ENCODE results near the gene SLC24A3. TPM values are rescaled to one million over a fixed set of nuclear protein-coding genes. Genes with fewer than 3 reads are reported as not detected.

Gene SLC24A3
- total and polyA plus RNA-seq, 4 donors = 17.5 to 64.9 (median 43.8) TPM

DNA sequence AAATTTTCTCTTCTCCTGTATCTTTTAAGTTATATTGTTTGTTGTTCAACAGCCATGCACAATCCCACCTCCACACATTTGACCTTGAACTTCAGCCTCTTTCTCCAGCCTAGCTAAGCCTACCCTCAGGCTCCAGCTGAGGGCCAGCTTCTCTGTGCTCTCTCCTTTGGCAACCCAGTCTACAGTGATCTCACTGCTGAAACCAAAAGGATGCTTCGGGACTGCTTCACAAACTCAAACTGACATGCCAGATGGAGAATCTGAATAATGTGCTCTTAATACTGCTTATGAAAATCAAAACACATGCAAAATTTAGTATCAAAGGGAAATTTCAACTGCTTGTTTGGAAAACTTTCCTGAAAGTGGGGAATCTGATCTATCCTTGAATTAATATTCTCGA lies 529.5 kb downstream of the SLC24A3 start:
- no peak overlapping the region for H3K4me3 ChIP-seq (ENCODE audit: low read depth, low read length)
- WGBS (ENCODE audit: insufficient coverage) = no CpG with 5 or more reads among the region's 2 CpGs
- no peaks in the 10 kb centered on the region for H3K27me3 ChIP-seq (ENCODE audit: control insufficient read depth, insufficient read depth, low read length)
- peaks cover 2% of the 10 kb centered on the region for H3K9me3 ChIP-seq (ENCODE audit: control insufficient read depth, insufficient read depth, low read length)
- no peak overlapping the region for H3K27ac ChIP-seq (ENCODE audit: low read depth, low read length)
- H3K36me3 ChIP-seq (ENCODE audit: control insufficient read depth, insufficient read depth, low read length) = no peaks in the 10 kb centered on the region
- H3K4me1 ChIP-seq (ENCODE audit: control insufficient read depth, insufficient read depth, low read length) = no peaks in the 10 kb centered on the region
- peak in 1 of 6 donors; percentile 56 for DNase-seq (ENCODE audit: low read depth in 4 of 6, low spot score in 6 of 6)

DNA sequence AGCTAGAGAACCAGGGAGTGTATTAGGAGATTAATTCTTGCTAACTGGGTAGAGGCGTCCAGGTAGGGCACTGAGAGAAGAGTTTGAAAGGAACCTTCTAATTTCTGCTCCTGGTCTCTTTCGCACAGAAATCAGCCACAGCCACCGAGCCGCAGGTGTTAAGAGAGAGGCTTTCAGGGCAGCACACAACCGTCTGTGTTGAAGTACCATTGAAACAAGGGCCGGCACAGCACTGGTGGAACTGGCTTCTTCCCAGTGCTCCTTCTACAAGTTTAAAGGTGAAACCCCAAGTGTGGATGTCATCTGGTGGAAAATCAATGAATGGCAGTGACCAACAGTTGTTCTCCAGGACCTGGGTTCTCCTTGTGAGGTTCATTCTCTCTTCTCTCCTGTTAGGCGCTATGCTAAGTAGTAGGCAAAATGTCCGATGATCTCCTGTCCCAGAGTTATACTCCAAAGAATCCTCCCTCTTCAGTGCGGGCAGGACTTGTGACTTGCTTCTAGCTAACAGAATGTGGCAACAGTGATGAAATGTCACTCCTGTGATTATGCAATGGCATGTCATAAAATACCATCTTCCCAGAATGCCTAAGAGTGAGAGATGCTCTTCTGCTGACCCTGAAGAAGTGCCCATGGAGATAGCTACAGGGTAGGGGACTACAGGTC lies 530.7 kb downstream of the SLC24A3 start:
- H3K27me3 ChIP-seq (ENCODE audit: control insufficient read depth, insufficient read depth, low read length) = no peaks in the 10 kb centered on the region
- H3K4me1 ChIP-seq (ENCODE audit: control insufficient read depth, insufficient read depth, low read length) = no peaks in the 10 kb centered on the region
- H3K36me3 ChIP-seq (ENCODE audit: control insufficient read depth, insufficient read depth, low read length) = no peaks in the 10 kb centered on the region
- no peak overlapping the region for H3K27ac ChIP-seq (ENCODE audit: low read depth, low read length)
- DNase-seq (ENCODE audit: low read depth in 4 of 6, low spot score in 6 of 6) = no peak
- H3K4me3 ChIP-seq (ENCODE audit: low read depth, low read length) = no peak overlapping the region
- WGBS (ENCODE audit: insufficient coverage) = 97% methylated on average over 5 of the region's 9 CpGs
- peaks cover 2% of the 10 kb centered on the region for H3K9me3 ChIP-seq (ENCODE audit: control insufficient read depth, insufficient read depth, low read length)

DNA sequence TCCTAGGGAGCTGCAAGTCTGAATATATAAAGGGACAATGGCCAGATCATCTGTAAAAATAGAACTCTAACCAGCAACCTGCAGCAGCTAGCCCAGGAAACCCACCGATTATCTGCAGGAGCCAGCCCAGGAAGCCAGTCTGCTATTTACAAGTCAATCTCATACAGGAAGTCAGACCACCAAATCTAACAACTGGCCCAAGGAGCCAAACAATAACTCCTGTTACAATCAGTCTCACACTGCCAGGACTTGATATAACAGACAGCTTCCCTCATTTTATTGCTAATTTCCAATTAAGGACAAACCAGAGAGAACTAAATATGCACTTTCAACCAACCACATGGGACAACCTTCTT lies 531.2 kb downstream of the SLC24A3 start:
- Histone ChIP-seq H3K4me1 (ENCODE audit: control insufficient read depth, insufficient read depth, low read length) (no peaks in the 10 kb centered on the region), H3K9me3 (ENCODE audit: control insufficient read depth, insufficient read depth, low read length) (peaks cover 2% of the 10 kb centered on the region), H3K4me3 (ENCODE audit: low read depth, low read length) (no peak overlapping the region), H3K27ac (ENCODE audit: low read depth, low read length) (no peak overlapping the region), H3K27me3 (ENCODE audit: control insufficient read depth, insufficient read depth, low read length) (no peaks in the 10 kb centered on the region), H3K36me3 (ENCODE audit: control insufficient read depth, insufficient read depth, low read length) (no peaks in the 10 kb centered on the region)
- no peak for DNase-seq (ENCODE audit: low read depth in 4 of 6, low spot score in 6 of 6)
- WGBS (ENCODE audit: insufficient coverage) = 72% methylated on average over 1 of the region's 1 CpG

GRCh38 chr20:19745106-19745505 lies 532.7 kb downstream of the SLC24A3 start:
- Histone ChIP-seq H3K4me1 (ENCODE audit: control insufficient read depth, insufficient read depth, low read length) (no peaks in the 10 kb centered on the region), H3K9me3 (ENCODE audit: control insufficient read depth, insufficient read depth, low read length) (peaks cover 2% of the 10 kb centered on the region), H3K4me3 (ENCODE audit: low read depth, low read length) (no peak overlapping the region), H3K36me3 (ENCODE audit: control insufficient read depth, insufficient read depth, low read length) (no peaks in the 10 kb centered on the region), H3K27me3 (ENCODE audit: control insufficient read depth, insufficient read depth, low read length) (no peaks in the 10 kb centered on the region), H3K27ac (ENCODE audit: low read depth, low read length) (no peak overlapping the region)
- DNase-seq (ENCODE audit: low read depth in 4 of 6, low spot score in 6 of 6) = no peak
- WGBS (ENCODE audit: insufficient coverage) = no CpG with 5 or more reads among the region's 3 CpGs

GRCh38 chr20:19745584-19745983 lies 533.1 kb downstream of the SLC24A3 start:
- Histone ChIP-seq H3K9me3 (ENCODE audit: control insufficient read depth, insufficient read depth, low read length) (peaks cover 2% of the 10 kb centered on the region), H3K4me3 (ENCODE audit: low read depth, low read length) (no peak overlapping the region), H3K27ac (ENCODE audit: low read depth, low read length) (no peak overlapping the region), H3K4me1 (ENCODE audit: control insufficient read depth, insufficient read depth, low read length) (no peaks in the 10 kb centered on the region), H3K36me3 (ENCODE audit: control insufficient read depth, insufficient read depth, low read length) (no peaks in the 10 kb centered on the region), H3K27me3 (ENCODE audit: control insufficient read depth, insufficient read depth, low read length) (no peaks in the 10 kb centered on the region)
- WGBS (ENCODE audit: insufficient coverage) = no CpG with 5 or more reads among the region's 1 CpG
- DNase-seq (ENCODE audit: low read depth in 4 of 6, low spot score in 6 of 6) = no peak

DNA sequence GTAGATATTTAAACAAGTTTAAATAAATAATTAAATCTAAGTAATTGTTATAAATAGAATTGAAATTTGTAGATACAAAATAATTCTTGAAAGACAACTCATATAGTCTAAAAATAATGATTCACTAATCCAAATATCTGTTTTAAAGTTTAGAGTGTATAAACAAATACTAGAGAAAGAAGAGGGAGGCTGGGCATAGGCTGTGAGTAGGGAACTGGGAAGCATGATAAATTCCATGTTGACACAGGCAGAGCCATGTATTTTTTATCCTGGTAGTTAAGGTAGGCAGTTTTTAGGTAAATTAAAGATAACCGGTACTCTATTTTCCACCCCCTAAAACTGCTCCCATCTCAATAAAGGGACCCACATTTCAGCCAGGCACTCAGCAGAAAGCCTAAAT lies 534.0 kb downstream of the SLC24A3 start:
- no peak overlapping the region for H3K27ac ChIP-seq (ENCODE audit: low read depth, low read length)
- no peak overlapping the region for H3K4me3 ChIP-seq (ENCODE audit: low read depth, low read length)
- H3K36me3 ChIP-seq (ENCODE audit: control insufficient read depth, insufficient read depth, low read length) = no peaks in the 10 kb centered on the region
- H3K4me1 ChIP-seq (ENCODE audit: control insufficient read depth, insufficient read depth, low read length) = peaks cover 3% of the 10 kb centered on the region
- no peak for DNase-seq (ENCODE audit: low read depth in 4 of 6, low spot score in 6 of 6)
- H3K9me3 ChIP-seq (ENCODE audit: control insufficient read depth, insufficient read depth, low read length) = peaks cover 2% of the 10 kb centered on the region
- H3K27me3 ChIP-seq (ENCODE audit: control insufficient read depth, insufficient read depth, low read length) = no peaks in the 10 kb centered on the region
- WGBS (ENCODE audit: insufficient coverage) = no CpG with 5 or more reads among the region's 1 CpG

DNA sequence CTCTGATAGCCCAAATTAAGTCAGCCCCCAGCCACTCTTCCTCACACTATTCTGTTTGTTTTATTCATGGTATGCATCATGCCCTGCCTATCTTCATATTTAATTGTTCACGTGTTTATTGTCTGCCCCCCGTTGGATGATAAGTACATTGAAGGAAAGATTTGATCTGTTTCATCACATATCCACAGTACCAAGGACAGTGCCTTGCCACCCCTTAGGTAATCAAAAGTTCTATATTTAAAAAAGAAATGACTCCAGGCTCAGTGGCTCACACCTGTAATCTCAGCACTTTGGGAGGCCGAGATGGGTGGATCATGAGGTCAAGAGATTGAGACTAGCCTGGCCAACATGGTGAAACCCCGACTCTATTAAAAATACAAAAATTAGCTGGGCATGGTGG lies 535.5 kb downstream of the SLC24A3 start:
- no peak for DNase-seq (ENCODE audit: low read depth in 4 of 6, low spot score in 6 of 6)
- Histone ChIP-seq H3K4me1 (ENCODE audit: control insufficient read depth, insufficient read depth, low read length) (peaks cover 3% of the 10 kb centered on the region), H3K27me3 (ENCODE audit: control insufficient read depth, insufficient read depth, low read length) (no peaks in the 10 kb centered on the region), H3K36me3 (ENCODE audit: control insufficient read depth, insufficient read depth, low read length) (no peaks in the 10 kb centered on the region), H3K27ac (ENCODE audit: low read depth, low read length) (no peak overlapping the region), H3K4me3 (ENCODE audit: low read depth, low read length) (no peak overlapping the region), H3K9me3 (ENCODE audit: control insufficient read depth, insufficient read depth, low read length) (peaks cover 2% of the 10 kb centered on the region)
- WGBS (ENCODE audit: insufficient coverage) = 100% methylated on average over 1 of the region's 4 CpGs

- DNase-seq (ENCODE audit: low read depth in 4 of 6, low spot score in 6 of 6) = peak in 1 of 6 donors; percentile 48
- H3K36me3 ChIP-seq (ENCODE audit: control insufficient read depth, insufficient read depth, low read length) = no peaks in the 10 kb centered on the region
- H3K9me3 ChIP-seq (ENCODE audit: control insufficient read depth, insufficient read depth, low read length) = peaks cover 2% of the 10 kb centered on the region
- H3K27me3 ChIP-seq (ENCODE audit: control insufficient read depth, insufficient read depth, low read length) = no peaks in the 10 kb centered on the region
- H3K27ac ChIP-seq (ENCODE audit: low read depth, low read length) = no peak overlapping the region
- H3K4me1 ChIP-seq (ENCODE audit: control insufficient read depth, insufficient read depth, low read length) = peaks cover 3% of the 10 kb centered on the region
- WGBS (ENCODE audit: insufficient coverage) = no CpG with 5 or more reads among the region's 2 CpGs
- H3K4me3 ChIP-seq (ENCODE audit: low read depth, low read length) = no peak overlapping the region
Observed at GRCh38 chr20:19748681-19749080, 536.2 kb downstream of the SLC24A3 start.

DNA sequence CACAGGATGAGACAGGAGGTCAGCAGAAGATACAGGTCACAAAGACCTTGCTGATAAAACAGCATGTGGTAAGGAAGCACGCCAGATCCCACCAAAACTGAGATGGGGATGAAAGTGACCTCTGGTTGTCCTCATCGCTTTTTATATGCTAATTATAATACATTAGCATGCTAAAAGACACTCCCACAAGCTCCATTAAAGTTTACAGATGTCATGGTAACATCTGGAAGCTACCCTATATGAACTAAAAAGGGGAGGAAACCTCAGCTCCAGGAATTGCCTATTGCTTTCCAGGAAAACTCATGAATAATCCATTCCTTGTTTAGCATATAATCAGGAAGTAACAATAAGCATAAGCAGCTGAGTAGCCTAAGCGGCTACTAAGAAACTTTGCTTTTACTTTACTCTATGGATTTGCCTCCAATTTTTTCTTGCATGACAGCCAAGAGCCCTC lies 537.2 kb downstream of the SLC24A3 start:
- 0% methylated on average over 1 of the region's 3 CpGs for WGBS (ENCODE audit: insufficient coverage)
- Histone ChIP-seq H3K4me1 (ENCODE audit: control insufficient read depth, insufficient read depth, low read length) (peaks cover 3% of the 10 kb centered on the region), H3K27ac (ENCODE audit: low read depth, low read length) (no peak overlapping the region), H3K4me3 (ENCODE audit: low read depth, low read length) (no peak overlapping the region), H3K36me3 (ENCODE audit: control insufficient read depth, insufficient read depth, low read length) (no peaks in the 10 kb centered on the region), H3K9me3 (ENCODE audit: control insufficient read depth, insufficient read depth, low read length) (peaks cover 2% of the 10 kb centered on the region), H3K27me3 (ENCODE audit: control insufficient read depth, insufficient read depth, low read length) (no peaks in the 10 kb centered on the region)
- DNase-seq (ENCODE audit: low read depth in 4 of 6, low spot score in 6 of 6) = no peak

DNA sequence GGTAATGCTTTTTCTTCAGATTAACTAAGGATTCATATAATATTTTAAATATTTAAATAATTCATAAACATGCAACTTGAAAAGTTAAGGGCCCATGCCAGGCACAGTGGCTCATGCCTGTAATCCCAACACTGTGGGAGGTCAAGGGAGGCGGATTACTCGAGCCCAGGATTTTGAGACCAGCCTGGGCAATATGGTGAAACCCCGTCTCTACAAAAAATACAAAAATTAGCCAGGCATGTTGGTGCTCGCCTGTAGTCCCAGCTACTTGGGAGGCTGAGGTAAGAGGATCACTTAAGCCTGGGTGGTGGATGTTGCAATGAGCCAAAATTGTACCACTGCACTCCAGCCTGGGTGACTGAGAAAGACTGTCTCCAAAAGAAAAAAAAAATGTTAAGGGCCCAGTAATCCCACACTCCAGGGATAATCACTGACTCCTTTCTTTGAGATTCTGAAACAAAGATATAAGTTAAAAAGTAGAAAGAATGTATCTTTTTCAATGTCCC lies 537.7 kb downstream of the SLC24A3 start:
- Histone ChIP-seq H3K27me3 (ENCODE audit: control insufficient read depth, insufficient read depth, low read length) (no peaks in the 10 kb centered on the region), H3K4me3 (ENCODE audit: low read depth, low read length) (no peak overlapping the region), H3K27ac (ENCODE audit: low read depth, low read length) (no peak overlapping the region), H3K4me1 (ENCODE audit: control insufficient read depth, insufficient read depth, low read length) (peaks cover 3% of the 10 kb centered on the region), H3K36me3 (ENCODE audit: control insufficient read depth, insufficient read depth, low read length) (no peaks in the 10 kb centered on the region), H3K9me3 (ENCODE audit: control insufficient read depth, insufficient read depth, low read length) (peaks cover 2% of the 10 kb centered on the region)
- no CpG with 5 or more reads among the region's 4 CpGs for WGBS (ENCODE audit: insufficient coverage)
- DNase-seq (ENCODE audit: low read depth in 4 of 6, low spot score in 6 of 6) = no peak

Data from spinal cord (tissue), 10 donors.